Pulmonary artery endothelial cell (primary cell): ENCODE results near the gene ALAS1. TPM values are rescaled to one million over a fixed set of nuclear protein-coding genes. Genes with fewer than 3 reads are reported as not detected.

Experiments used
- DNase-seq: peaks from one replicate; pipeline ENCODE4 v3.0.0-alpha.2; 2011; ENCODE audit warnings: low read depth, low spot score
- total RNA-seq: library from RNA; depleted of rRNA; stranded (reverse); fragments of >200 nt; gene quantifications from 2 replicates; pipeline ENCODE4 v1.2.3, GENCODE V29; 2014

The ALAS1 gene
- total RNA-seq, 1 donor from 2014 or later = 58.4 TPM

DNA sequence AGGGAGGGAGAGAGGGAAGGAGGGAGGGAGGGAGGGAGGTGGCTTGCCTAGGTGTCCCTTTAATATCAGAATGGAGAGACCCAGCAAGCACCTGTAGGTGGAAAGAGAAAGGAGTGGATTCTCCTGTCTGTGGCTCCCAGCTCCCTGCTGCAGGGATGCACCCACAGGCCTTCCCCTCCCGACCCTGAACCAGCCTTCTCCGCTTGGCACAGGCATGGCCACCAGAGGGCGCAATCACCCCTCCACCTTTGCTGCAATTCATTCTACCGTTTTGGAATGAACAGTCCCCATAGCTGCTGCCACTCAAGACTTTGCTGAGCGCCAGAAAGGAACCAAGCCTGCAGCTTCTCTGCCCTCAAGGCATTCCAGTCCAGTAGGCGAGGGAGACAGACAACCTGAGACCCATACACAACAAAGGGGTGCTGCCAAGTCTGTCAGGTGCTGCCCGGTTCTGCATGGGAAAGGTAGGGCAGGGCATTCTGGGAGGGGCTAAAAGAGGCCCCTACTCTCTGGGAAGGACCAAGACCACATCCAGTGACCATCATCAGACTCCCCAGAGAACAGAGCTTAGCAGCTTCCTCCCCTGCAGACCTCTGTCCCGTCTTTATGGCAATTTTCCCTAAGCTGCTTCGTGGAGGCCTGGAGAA is 22.5 kb downstream of the ALAS1 start:
- no peak for DNase-seq

DNA sequence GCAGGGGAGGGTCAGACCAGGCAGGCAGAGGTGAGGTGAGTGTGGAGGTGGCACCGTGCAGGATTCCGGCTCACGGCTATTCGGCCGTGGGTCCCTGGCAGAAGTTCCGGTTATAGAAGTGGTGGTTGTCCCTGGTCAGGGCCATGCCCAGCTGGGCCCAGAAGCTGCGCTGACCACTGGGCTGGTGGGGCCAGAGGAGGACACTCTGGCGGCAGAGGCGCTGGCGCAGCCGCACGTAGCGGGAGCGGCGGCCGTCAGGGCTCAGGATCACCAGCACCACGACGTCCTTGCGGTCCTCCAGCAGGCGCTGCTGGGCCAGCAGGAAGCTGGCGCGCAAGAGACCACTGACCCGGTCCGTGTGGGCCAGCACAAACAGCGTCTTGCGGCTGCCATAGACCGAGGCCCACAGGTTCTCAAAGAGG is 23.2 kb downstream of the ALAS1 start:
- no peak for DNase-seq

DNA sequence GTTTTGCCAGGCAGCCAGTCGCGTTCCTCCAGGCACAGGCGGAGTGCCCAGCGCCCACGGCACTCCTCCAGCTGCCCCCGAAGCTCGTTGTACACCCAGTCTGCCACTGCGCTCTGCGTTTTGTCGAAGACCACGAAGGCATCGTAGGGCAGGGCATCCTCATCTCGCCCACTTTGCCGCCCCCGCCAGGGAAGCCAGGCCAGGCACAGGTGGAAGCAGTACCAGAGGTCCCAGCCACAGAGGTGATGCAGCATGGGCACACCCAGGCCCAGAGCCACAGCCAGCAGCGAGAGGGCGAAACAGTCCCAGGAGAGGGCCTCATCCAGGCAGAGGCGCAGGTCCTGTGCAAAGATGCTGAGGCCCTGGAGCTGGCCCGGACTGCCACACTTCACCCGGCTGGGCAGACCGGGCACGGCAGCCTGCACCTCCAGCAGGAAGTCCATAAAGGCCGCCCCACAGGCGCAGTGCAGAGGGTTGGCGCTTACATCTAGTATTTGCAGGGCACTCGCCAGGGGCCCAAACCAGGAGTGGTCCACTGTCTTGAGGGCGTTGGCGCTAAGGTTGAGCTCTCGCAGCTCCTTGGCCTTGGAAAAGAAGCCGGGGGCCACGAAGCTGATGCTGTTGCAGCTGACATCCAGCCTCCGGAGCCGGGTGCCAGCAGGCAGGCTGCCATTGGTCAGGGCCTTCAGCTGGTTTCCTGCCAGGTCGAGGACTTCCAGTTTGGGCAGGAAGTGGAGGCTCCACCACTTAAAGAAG is 23.8 kb downstream of the ALAS1 start:
- DNase-seq = no peak

DNA sequence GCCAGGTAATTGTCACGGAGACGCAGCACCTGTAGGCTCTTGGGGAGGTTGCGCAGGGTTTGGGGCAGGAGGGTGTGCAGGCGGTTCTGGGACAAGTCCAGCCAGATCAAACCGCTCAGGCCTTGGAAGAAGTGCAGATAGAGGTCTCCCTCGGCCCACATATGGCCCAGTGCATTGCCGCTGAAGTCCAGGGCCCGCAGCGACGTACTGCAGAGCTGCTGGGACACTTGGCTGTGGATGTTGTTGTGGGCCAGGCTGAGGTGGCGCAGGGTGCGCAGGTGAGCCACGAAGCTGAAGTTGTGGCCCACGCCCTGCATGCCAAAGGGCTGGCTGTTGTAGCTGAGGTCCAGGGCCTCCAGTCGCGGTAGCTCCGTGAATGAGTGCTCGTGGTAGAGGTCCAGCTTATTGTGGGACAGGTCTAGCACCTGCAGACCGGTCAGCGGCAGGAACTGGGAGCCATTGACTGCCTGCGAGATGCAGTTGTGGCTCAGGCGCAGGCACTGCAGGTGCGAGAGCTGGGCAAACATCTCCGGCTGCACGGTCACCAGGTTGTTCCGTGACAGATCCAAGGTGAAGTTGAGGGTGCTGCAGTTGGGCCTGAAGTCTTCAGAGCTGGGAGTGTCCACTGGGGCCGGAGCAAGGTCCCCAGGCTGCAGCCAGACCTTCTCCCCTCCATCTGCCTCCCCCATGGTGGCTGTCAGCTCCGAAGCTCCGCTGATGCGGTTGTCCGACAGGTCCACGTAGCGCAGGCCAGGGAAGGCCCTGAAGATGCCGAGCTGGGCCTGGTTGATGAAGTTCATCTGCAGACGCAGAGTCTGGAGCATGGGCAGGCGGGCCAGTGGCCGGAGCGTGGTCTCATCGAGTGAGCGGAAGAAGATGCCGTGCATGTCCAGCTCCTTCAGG is 24.6 kb downstream of the ALAS1 start:
- DNase-seq = no peak

DNA sequence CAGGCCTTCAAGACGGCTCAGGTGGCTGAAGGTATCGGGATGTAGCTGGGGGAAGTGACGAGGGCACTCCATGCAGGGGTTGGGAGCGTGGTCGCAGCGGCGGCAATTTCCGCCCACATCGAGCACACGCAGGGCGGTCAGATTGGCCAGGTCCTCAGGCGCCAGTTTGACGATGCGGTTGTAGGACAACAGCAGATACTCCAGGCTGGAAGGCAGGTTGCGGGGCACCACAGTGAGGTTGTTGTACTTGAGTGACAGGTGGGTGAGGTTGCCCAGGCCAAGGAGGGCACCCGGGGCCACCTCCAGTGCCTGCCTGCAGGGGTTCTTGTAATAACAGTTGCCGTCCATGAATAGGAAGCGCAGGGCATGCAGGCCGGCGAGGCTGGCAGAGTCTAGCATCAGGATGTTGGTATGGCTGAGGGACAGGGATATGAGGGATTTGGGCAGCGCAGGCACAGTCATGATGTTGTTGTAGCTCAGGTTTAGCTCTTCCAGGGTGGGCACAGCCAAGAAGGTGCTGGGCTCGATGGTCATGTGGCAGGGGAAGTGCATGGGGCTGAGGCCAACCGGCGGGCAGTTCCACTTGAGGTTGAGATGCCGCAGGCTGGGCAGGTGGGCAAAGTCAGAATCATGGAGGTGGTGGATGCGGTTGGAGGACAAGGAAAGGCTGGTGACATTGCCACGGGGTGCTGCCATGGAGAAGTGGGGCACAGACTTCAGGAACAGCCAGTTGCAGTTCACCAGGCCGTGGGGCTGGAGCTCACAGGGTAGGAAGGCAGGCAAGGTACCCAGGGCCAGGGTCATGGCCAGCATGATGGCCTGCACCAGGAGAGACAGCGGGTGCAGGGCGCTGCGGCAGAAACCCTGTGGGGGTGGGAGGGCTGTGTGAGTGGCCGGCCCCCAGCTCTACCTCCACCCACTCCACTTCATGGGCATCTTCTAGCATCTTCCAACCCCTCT is 25.8 kb downstream of the ALAS1 start:
- DNase-seq = no peak

DNA sequence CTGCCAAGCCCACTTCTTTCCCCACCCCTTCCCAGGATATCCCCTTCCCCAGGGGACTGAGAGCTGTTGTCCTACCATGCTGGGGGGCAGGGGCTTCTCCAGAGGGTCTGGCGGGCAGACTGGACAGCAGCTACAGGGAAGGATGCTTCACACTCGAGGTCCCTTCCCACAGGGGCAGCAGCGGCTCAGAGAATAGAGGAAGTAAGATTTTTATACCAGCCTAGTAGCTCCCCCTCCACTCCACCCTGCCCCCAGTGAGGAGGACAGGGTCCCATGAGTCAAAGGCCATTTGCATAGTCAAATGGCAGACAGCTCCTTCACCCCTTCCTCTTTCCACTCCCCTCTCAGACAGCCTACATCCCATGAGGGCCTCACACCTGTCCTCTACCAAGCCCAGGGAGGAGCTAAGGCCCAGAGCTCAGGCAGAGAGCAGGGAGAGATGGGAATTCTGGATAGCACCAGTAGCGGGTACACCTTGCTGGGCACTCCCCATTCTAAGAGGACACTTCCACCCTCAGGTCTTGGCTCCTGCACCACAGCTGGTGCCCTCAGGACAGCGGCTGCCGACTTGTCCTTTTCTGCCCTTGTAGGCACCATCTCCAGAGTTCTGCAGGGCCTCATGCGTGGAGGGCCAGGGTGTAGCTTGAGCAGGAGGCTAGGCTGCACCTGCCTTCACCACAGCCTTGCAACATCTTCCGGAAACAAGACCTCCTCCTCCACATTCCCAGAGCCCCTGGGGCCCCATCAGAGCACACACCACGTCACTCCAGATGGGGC is 27.7 kb downstream of the ALAS1 start, which contains the start of gene TLR9:
TLR9 (minus strand) TSS at position 194 of the 777 bp plus-strand sequence; CDS start at position 78, 116 bp downstream.
- DNase-seq = no peak

DNA sequence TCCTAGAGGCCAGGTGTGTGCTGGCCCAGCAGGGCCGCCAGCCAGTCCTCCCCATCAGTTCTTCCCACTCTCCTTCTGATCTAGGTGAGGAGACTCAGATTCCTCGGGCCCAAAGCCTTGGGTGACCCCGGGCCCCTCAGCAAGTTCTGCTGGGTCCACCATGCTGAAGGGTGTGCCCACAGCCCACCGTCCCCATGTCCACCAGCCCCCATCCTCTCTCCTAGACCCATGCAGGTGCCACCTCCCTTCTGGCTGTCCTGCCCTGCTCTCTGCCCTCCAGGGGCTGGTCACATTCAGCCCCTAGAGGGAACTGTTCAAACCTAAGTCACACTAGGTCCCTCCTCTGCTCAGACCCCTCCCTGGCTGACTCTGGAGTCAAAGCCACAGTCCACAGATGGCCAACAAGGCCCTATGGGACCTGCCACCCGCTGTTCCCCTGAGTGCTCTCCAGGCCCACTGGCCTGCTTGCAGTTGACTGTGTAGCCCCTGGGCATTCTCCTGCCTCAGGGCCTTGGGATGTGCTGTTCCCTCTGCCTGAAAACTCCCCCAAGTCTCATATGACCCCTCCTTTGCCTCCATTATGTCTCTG is 28.4 kb downstream of the ALAS1 start:
- DNase-seq = no peak

DNA sequence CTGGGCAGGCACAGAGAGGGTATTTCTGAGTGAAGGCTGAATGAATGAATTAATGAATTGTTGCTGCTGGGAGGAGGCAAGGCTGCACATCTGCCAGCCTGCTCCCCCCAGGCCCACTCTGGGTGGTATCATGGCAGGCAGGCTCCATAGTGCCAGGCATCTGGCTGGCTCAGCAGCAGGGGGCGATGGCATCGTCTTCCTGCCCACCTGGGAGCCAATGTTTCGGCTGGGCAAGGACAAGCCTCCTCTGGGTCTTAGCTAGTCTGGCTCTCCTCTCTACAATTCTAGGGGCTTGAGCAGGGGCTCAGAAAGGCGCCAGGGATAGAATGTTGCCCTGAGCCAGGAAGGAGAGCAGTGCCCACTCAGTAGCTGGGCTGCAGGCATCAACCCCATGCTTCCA is 29.2 kb downstream of the ALAS1 start:
- DNase-seq = no peak

DNA sequence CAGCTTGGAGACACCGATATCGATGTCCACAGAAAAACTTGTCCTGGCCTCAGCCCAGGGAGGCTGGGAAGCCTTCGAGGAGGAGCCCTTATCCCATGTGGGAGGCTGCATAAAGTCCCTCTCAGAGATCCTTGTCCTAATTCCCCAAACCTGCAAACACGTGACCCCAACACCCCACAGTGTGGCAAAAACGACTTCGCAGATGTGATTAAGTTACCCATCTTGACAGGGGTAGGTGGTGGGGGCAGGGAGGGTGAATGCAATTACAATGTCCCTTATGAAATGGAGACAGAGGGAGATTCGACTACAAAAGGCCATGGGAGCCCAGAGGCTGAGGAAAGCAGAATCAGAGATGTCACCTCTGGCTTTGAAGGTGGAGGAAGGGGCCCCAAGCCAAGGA is 29.8 kb downstream of the ALAS1 start:
- no peak for DNase-seq

DNA sequence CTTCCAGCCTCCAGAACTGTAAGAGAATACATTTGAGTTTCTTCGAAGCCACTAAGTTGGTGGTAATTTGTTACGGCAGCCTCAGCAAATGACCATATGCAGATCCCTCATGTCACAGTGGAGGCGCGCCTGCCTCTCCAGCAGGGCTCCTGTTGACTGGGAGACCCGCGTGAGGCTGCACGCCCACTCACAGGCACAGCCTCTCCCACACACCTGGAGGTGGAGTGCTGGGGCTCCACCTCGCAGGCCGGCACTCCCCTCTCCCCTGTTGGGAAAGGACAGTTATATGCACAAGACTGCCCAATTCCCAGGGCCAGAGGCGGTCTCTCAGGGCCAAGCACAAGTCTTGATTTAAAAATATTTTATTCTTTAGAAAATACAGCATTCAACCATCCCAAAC is 30.3 kb downstream of the ALAS1 start:
- DNase-seq = no peak

DNA sequence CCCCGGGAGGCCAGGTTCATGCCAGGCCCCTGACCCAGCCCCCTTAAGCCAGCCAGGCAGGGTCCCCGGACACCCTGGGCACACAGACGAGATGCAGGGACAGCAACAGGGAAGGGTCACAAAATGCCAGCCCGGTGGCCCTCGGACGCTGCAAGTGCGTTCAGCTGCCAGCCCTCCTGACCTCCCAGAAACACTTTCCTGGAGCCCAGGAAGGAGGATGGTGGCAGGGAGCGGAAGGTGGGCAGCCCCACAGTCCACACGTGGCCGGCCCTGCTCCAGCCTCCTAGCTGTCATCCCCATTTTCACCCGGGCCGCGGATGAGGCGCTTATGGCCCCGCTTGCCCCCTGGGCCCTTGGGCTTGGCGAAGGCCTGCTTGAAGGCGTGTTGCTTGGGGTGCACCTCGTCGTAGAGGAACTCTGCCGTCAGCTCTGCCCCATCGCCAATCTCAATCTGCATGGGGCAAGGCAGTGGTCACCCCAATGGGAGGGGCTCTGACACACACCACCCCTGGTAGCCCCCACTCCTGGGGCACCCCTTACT is 30.9 kb downstream of the ALAS1 start:
- DNase-seq = no peak

DNA sequence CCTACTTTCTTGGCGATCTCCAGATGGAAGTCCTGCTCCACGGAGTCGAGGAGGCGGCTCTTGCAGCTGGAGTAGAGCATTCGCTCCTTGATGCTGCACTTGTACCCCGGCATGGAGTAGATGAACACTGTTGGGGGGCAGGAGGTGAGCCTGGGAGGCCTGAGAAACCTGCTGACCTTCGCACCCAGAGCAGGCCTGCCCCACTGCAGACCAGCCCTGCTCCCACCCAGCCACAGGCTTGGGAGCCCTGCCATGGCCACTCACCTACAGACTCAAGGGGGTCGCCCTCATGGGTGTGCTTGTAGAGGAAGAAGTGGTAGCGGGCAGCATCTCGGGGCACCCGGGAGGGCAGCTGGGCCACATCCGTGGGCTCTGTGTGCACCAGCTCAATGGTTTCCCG is 31.7 kb downstream of the ALAS1 start:
- no peak for DNase-seq

DNA sequence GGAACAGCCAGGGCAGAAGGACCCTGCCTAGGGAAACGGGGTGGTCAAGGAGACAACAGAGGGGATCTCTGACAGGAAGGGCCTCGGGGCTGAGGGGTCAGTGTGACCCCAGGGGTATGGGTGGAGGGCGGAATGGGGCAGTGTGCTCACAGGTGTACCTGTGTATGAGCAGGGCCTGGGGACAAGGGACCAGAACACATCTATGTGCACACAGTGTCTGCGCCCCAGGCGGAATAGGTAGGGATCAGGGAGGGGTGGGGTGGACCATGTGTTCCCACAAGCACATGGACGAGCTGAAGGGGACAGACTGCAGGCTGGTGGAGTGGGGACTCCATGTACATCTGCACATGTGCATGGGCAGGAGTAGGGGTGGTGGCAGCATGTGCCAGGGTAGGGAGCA is 32.5 kb downstream of the ALAS1 start:
- DNase-seq = no peak

DNA sequence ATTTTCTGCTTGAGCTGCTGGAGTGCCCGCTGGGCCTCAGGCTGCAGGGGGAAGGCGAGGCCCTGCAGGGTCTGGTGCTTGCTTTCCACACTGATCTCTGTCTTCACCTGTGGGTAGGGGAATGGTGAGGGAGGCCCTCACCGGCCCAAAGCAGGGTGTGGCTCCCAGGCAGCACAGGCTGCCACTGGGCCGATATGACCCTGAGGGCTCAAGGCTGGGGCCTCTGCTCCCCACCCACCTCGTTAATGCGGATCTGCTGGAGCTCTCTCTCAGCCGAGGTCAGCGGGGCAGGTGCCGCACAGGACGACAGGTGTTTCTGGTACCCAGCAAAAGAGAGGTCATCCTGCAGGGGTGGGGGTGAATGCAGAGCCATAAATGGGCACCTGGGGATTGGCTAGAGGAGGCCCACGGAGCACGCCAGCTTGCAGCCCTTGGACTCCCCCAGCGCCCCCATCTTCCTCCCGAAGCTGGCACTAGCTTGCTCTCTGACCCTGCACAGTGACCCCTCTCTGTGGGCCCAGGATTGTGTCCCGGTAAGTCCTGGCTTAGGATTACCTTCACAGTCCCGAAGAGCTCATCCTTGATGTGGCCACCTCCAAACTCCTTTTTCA is 33.0 kb downstream of the ALAS1 start:
- no peak for DNase-seq

DNA sequence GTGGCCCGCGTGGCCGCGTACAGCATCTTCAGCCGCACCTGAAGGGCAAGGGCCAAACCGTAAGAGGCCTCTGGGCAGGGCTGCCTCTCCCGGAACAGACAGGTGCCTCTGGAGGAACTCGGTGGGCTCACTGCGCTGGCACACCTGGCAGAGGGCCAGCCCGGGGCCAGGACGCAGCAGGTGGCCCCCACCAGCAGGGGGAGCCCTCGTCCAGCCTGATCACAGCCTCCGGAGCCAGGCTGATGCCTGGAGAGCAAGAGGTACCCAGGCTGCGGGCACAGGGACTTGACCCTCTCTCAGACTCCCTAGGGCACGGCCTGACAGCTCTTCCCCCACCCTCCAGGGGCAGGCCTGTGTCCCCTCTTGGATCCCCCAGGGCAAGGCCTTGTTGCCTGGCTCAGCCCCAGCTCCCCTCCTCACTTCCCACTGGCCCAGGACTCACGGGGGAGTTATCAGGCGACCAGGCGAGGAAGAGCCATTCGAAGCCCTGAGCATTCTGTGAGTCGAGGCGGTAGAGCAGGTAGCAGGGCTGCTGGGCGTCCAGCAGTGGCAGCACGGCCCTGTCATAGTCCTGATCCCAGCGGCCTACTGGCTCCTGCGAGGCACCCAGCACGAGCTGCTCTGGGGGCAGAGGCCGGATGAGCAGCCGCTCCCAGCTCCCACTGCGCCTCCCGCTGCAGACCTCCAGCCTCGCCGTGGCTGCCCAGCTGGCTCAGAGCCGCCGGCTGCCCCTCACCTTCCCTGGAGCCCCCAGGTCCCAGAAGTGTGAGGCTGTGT is 33.7 kb downstream of the ALAS1 start:
- DNase-seq = no peak

DNA sequence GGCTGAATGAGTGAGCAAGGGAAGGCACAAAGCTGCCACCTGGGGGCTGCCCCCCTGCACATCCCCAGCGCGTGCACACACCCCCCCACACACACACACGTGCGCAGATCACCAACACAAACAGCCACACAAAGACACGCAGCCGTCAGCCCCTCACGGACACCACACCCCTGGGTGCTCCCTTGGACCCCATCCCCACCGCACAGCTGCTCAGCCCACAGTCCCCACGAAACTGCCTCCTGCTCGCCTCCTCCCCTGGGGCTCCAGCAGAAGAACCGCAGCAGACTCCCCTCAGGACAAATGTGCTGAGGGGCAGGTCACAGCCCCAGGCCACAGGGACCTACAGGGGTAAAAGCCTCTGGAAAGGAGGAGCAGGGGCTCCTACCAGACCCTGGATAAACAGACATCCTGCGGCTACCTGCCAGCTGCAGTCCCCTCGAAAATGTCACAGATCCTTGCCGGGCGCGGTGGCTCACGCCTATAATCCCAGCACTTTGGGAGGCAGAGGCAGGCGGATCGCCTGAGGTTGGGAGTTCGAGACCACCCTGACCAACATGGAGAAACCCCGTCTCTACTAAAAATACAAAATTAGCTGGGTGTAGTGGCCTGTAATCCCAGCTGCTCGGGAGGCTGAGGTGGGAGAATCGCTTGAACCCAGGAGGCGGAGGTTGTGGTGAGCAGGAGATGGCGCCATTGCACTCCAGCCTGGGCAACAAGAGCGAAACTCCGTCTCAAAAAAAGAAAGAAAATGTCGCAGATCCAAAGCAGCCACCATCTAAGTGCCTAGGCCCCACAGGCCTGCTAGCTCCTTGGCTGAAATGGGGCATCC is 34.5 kb downstream of the ALAS1 start:
- DNase-seq = no peak

DNA sequence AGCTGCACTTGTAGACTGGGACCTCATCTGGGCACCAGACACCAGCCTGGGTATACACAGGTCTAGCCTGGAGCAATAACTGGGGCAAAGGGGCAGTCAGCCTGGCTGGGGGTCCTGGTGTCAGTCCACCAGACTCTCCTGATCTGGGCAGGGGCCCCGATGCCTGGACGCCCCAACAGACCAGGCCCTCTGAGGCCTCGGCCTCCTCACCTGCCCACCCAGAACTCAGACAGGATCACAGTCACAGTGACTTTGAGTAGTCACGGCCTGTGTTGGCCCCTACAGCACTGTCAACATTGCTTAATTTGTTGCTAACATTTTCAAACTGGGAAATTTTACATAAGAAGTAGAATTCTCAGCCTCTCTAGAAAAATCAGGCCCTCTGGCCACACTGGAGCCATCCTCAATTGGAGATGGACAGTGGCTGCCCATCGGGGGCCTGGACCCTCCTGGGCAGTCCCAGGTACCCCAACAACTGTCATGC is 35.2 kb downstream of the ALAS1 start:
- DNase-seq = no peak
